ENCODE measurements around the gene FECH. TPM values are rescaled to one million over a fixed set of nuclear protein-coding genes. Genes with fewer than 3 reads are reported as not detected.

FECH gene
- total RNA-seq, 1 experiment from 2014 or later: 83.4 TPM

DNA sequence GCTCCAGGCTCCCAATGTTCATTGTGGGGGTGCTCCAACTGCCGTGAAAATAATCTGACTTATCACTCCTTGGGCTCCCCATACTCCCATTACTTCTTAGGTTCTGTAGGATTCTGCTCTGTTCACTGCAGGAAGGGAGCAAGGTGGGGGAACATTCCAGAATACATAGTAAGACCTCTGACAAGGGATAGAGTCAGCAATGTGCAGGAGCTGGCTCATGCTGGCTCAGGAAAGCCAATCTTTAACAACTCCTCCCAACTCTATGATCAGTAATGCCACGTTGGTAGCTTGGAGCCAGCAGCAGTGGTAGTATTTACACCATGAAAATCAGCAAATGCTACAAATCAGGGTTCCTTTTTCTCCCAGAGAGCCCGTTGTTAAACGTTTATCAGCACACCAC, 44.4 kb downstream of the FECH start:
- no peak for DNase-seq
- ChIA-PET POLR2A (ENCODE audit: unreplicated experiment) (interaction anchor here (0.7 kb wide), 1 partner anchor 393 kb away, joined by 3 read pairs; no protein-coding TSS in a partner anchor), CTCF (no interaction called here)
- no peak overlapping the region for H2AFZ ChIP-seq
- H4K20me1 ChIP-seq (ENCODE audit: insufficient read depth): no peaks in the 10 kb centered on the region
- H3K4me3 ChIP-seq: no peak overlapping the region
- intact Hi-C loops (cut with micrococcal nuclease; ENCODE audit: unreplicated experiment): no loop called here
- H3K9me2 ChIP-seq (ENCODE audit: insufficient read depth): no peaks in the 10 kb centered on the region
- no peak overlapping the region for H3K27ac ChIP-seq
- H3K79me2 ChIP-seq (ENCODE audit: low read depth): no peaks in the 10 kb centered on the region
- H3K9me3 ChIP-seq (ENCODE audit: insufficient read depth, low read depth): no peaks in the 10 kb centered on the region
- H3K27me3 ChIP-seq (ENCODE audit: insufficient read depth, low read depth): no peaks in the 10 kb centered on the region
- H3K4me1 ChIP-seq (replicated peaks; ENCODE audit: insufficient read depth): no peaks in the 10 kb centered on the region
- TF ChIP-seq, protein P1, sequence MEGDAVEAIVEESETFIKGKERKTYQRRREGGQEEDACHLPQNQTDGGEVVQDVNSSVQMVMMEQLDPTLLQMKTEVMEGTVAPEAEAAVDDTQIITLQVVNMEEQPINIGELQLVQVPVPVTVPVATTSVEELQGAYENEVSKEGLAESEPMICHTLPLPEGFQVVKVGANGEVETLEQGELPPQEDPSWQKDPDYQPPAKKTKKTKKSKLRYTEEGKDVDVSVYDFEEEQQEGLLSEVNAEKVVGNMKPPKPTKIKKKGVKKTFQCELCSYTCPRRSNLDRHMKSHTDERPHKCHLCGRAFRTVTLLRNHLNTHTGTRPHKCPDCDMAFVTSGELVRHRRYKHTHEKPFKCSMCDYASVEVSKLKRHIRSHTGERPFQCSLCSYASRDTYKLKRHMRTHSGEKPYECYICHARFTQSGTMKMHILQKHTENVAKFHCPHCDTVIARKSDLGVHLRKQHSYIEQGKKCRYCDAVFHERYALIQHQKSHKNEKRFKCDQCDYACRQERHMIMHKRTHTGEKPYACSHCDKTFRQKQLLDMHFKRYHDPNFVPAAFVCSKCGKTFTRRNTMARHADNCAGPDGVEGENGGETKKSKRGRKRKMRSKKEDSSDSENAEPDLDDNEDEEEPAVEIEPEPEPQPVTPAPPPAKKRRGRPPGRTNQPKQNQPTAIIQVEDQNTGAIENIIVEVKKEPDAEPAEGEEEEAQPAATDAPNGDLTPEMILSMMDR (conservative IDR thresholded peaks at IDR 0.05): no peak
- TF ChIP-seq EZH2 (IDR thresholded peaks at IDR 0.05; ENCODE audit: low read depth): no peak
- no peak overlapping the region for H3K4me2 ChIP-seq
- no TSS peak for BruUV-seq (replicated peaks)
- H3K36me3 ChIP-seq (ENCODE audit: low read depth): no peaks in the 10 kb centered on the region
- H3F3A ChIP-seq (ENCODE audit: insufficient read depth, low read depth): no peaks in the 10 kb centered on the region

DNA sequence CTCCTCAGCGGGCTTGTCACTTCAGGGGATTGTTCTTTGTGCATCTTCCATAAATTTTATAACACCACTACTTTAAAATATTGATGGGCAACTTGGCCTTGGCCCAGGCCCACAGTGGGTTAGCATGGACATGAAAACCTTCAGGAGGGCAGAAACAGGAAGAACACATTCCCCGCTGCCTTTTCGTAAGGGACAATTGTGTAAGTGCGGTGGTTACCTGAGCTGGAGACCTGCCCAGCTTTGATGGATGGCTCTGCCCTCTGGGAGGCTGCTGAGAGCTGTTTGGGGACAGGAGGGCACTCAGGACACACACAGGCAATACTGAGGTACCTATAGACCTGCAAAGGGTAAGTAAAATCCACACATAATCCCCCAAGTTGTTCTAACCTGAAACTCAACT, 46.8 kb downstream of the FECH start:
- Histone ChIP-seq H3K9me3 (ENCODE audit: insufficient read depth, low read depth) (no peaks in the 10 kb centered on the region), H3K4me2 (no peak overlapping the region), H3K9me2 (ENCODE audit: insufficient read depth) (no peaks in the 10 kb centered on the region), H3K4me3 (no peak overlapping the region), H4K20me1 (ENCODE audit: insufficient read depth) (no peaks in the 10 kb centered on the region), H3K4me1 (replicated peaks; ENCODE audit: insufficient read depth) (no peaks in the 10 kb centered on the region), H3K27me3 (ENCODE audit: insufficient read depth, low read depth) (no peaks in the 10 kb centered on the region), H2AFZ (no peak overlapping the region), H3K27ac (no peak overlapping the region), H3K79me2 (ENCODE audit: low read depth) (no peaks in the 10 kb centered on the region), H3F3A (ENCODE audit: insufficient read depth, low read depth) (no peaks in the 10 kb centered on the region), H3K36me3 (ENCODE audit: low read depth) (no peaks in the 10 kb centered on the region)
- intact Hi-C loops (cut with micrococcal nuclease; ENCODE audit: unreplicated experiment): no loop called here
- TF ChIP-seq, protein P1 (conservative IDR thresholded peaks at IDR 0.05): no peak
- TF ChIP-seq EZH2 (IDR thresholded peaks at IDR 0.05; ENCODE audit: low read depth): no peak
- ChIA-PET POLR2A (ENCODE audit: unreplicated experiment) (no interaction called here), CTCF (no interaction called here)
- DNase-seq: no peak
- no TSS peak for BruUV-seq (replicated peaks)

DNA sequence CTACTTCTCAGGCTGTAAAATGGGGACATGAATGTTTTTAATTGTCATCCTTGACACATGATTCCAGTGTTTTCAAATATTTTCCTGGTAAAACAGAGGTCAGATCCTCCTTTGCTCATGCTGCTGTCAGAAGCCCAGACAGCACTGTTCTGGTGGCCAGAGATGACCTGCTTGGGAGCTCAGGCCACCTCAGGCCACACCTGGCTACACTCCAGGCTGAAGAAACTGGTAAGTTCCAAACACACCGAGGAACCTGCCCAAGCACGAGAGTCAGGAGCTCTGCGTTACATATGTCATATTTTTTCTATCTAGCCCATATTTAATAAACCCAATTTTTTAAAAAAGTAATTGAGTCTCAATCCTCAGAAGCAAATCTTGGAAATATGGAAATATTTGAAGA, 47.9 kb downstream of the FECH start:
- BruUV-seq (replicated peaks): no TSS peak

More for the DNA sequence above, 47.9 kb downstream of the FECH start:
- TF ChIP-seq, protein P1 (conservative IDR thresholded peaks at IDR 0.05): no peak
- TF ChIP-seq EZH2 (IDR thresholded peaks at IDR 0.05; ENCODE audit: low read depth): no peak
- no peak overlapping the region for H3K4me2 ChIP-seq
- no peaks in the 10 kb centered on the region for H3F3A ChIP-seq (ENCODE audit: insufficient read depth, low read depth)
- H3K4me1 ChIP-seq (replicated peaks; ENCODE audit: insufficient read depth): no peaks in the 10 kb centered on the region
- no peaks in the 10 kb centered on the region for H3K79me2 ChIP-seq (ENCODE audit: low read depth)
- H3K27ac ChIP-seq: no peak overlapping the region
- intact Hi-C loops (cut with micrococcal nuclease; ENCODE audit: unreplicated experiment): no loop called here
- no peak overlapping the region for H2AFZ ChIP-seq
- H3K27me3 ChIP-seq (ENCODE audit: insufficient read depth, low read depth): no peaks in the 10 kb centered on the region
- no peaks in the 10 kb centered on the region for H3K36me3 ChIP-seq (ENCODE audit: low read depth)
- ChIA-PET CTCF (no interaction called here), POLR2A (ENCODE audit: unreplicated experiment) (no interaction called here)
- no peaks in the 10 kb centered on the region for H4K20me1 ChIP-seq (ENCODE audit: insufficient read depth)
- no peak for DNase-seq
- no peaks in the 10 kb centered on the region for H3K9me3 ChIP-seq (ENCODE audit: insufficient read depth, low read depth)
- H3K9me2 ChIP-seq (ENCODE audit: insufficient read depth): no peaks in the 10 kb centered on the region
- H3K4me3 ChIP-seq: no peak overlapping the region

All from PC-9 (cell line).